GM19043 (cell line): Measurements from ENCODE around the gene SLC35E4.
"Not testable (repeated sequence)": the region's sequence is repeated elsewhere in the genome, so short reads cannot be mapped to it uniquely, and the experiment has no call there.

Source experiments
- ATAC-seq: cut with Tn5 transposase; IDR thresholded peaks from one replicate; pipeline ENCODE4 v1.9.1; 2021; ENCODE audit warnings: low read depth; ENCODE audit not compliant: unreplicated experiment

The SLC35E4 gene

DNA sequence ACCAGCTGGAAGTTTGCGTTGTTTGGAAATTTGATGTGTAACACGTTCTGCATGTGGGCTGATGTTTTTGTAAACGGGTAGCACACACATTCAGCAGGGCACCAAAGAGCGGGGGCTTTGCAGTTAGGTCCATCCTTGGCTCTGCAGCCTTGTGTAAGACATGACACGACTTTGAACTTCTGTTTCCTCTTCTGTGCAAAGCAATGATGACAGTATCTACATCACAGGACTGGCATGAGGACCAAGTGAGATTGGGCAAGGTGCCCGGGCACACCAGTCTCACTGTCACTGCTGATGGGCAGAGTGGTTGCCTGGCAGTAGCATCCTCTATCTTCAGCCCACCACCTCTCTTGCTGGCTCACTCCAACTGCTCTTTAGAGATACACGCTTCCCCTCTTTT, 25.3 kb upstream of the SLC35E4 start:
- ATAC-seq, result no peak

- ATAC-seq, result no peak
These were observed 24.4 kb upstream of the SLC35E4 start for GRCh38 chr22:30611197-30611596.

DNA sequence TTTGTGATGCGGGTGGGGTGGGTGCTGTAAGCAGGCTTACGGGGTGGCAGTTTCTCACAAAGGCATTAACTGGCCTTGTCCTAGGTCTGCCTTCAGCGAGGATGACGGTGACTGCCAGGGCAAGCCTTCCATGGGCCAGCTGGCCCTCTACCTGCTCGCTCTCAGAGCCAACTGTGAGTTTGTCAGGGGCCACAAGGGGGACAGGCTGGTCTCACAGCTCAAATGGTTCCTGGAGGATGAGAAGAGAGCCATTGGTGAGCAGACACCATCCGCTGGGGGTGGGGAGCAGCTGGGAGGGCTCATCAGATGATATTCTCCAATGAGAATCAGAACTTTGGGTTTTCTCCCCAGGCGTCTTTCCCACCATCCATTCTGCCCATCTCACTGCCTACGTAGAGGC, 22.8 kb upstream of the SLC35E4 start:
- ATAC-seq, result no peak

DNA sequence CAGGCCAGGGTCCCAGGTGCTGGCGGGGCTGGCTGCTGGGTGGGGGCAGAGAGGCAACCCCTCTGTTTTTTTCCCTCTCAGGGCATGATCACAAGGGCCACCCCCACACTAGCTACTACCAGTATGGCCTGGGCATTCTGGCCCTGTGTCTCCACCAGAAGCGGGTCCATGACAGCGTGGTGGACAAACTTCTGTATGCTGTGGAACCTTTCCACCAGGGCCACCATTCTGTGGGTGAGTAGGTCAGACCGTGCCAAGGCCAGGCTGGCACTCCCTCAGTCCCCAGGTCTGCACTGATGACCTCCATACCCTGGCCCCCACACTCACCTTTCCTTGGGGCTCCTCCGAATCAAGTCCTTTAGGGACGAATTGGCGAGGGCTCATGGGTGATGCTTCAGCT, 21.3 kb upstream of the SLC35E4 start:
- ATAC-seq, result no peak

GRCh38 chr22:30614879-30615278, 20.7 kb upstream of the SLC35E4 start:
- no peak for ATAC-seq

GRCh38 chr22:30615543-30615954, 20.0 kb upstream of the SLC35E4 start:
- no peak for ATAC-seq

DNA sequence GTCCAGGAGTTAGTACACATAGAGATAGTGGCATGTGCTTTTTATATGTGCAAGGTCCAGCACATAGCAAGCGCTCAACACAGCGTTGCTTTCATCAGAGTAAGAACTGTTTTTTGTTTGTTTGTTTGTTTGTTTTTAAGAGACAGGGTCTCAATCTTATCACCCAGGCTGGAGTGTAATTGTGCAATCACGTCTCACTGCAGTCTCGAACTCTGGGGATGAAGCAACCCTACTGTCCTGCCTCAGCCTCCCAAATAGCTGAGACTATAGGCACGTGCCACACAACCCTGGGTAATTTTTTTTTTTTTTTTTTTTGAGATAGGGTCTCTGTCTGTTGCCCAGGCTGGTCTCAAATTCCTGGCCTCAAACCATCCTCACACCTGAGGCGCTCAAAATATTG, 17.8 kb upstream of the SLC35E4 start:
- no peak for ATAC-seq

DNA sequence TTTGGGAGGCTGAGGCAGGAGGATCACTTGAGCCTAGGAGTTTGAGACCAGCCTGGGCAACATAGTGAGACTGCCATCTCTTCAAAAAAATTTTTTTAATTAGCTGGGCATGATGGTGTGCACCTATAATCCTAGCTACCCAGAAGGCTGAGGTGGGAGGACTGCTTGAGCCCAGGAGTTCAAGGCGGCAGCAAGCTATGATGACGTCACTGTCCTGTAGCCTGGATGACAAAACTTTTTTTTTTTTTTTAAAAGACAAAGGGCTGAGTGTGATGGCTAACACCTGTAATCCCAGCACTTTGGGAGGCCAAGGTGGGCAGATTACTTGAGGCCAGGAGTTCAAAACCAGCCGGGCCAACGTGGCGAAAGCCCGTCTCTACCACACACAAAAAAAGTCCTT, 15.7 kb upstream of the SLC35E4 start:
- not testable (repeated sequence) for ATAC-seq

DNA sequence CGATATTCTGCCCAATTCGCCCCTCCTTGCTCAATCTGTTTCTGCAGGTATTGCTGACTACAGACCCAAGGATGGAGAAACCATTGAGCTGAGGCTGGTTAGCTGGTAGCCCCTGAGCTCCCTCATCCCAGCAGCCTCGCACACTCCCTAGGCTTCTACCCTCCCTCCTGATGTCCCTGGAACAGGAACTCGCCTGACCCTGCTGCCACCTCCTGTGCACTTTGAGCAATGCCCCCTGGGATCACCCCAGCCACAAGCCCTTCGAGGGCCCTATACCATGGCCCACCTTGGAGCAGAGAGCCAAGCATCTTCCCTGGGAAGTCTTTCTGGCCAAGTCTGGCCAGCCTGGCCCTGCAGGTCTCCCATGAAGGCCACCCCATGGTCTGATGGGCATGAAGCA, 9.2 kb upstream of the SLC35E4 start:
- ATAC-seq, result no peak

- ATAC-seq, result no peak
These were observed 8.1 kb upstream of the SLC35E4 start for GRCh38 chr22:30627471-30627870.

DNA sequence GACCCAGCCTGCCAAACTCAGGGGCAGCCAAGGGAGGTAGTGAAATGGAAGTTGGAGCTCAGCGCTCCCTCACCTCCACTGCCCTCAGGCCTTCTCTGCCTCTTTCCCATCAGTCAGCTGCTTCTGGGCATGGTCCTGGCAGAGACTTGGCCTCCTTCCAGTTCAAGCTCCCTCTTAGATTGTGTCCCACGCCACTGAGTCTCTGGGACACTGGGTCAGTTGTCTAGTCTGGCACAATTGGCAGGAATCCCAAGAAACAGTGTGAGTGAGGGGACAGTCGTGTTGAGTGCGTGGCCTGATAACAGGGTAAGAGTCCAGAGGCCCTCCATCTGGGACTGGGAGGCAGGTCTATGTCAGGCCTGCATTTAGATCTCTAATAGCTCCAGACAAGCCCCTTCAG, 7.1 kb upstream of the SLC35E4 start:
- no peak for ATAC-seq

GRCh38 chr22:30631469-30631868, 4.1 kb upstream of the SLC35E4 start:
- ATAC-seq, result not testable (repeated sequence)

GRCh38 chr22:30634471-30635233, 929 bp upstream of the SLC35E4 start:
- ATAC-seq, result peak; percentile 37

DNA sequence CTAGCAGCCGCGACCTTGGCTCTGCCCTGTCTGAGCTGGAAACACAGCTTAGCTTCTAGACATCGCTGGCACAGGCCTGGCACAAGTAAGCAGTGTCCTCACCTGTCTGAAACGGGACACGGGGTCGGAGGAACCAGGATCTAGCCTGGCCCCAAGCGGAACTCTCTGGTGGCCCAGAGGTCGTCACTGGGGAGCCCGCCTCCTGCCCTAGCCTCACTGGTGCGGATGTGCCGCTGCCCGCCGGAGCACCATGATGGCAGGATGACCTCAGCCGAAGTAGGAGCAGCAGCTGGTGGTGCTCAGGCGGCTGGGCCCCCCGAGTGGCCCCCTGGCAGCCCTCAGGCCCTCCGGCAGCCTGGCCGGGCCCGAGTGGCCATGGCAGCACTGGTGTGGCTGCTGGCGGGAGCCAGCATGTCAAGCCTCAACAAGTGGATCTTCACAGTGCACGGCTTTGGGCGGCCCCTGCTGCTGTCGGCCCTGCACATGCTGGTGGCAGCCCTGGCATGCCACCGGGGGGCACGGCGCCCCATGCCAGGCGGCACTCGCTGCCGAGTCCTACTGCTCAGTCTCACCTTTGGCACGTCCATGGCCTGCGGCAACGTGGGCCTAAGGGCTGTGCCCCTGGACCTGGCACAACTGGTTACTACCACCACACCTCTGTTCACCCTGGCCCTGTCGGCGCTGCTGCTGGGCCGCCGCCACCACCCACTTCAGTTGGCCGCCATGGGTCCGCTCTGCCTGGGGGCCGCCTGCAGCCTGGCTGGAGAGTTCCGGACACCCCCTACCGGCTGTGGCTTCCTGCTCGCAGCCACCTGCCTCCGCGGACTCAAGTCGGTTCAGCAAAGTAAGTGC, 871 bp downstream of the SLC35E4 start:
- ATAC-seq, result no peak

- ATAC-seq, result no peak
These were observed 2.1 kb downstream of the SLC35E4 start for GRCh38 chr22:30637701-30638114.

- ATAC-seq, result no peak
These were observed 4.8 kb downstream of the SLC35E4 start for GRCh38 chr22:30640361-30640760.

- ATAC-seq, result no peak
These were observed 5.4 kb downstream of the SLC35E4 start for GRCh38 chr22:30640839-30641430.

- ATAC-seq, result no peak
These were observed 7.7 kb downstream of the SLC35E4 start for GRCh38 chr22:30643055-30643875.

- no peak for ATAC-seq
These were observed 11.1 kb downstream of the SLC35E4 start for GRCh38 chr22:30646518-30647160.

GRCh38 chr22:30647536-30647935, 12.0 kb downstream of the SLC35E4 start:
- no peak for ATAC-seq
